Natural killer cell treated with Interleukin-12 subunit alpha and Interleukin-12 subunit beta and Interleukin-15 and Interleukin-18, amount 100 ng/mL, for 72 hours (primary cell): ENCODE results near the gene DNAJC15. TPM values are rescaled to one million over a fixed set of nuclear protein-coding genes. Genes with fewer than 3 reads are reported as not detected.
A peak's percentile ranks its signal among the peaks of the same experiment; 100 is the strongest.

Experiments
- ATAC-seq, 2 donors: fragments of 150-1000 bp; cut with Tn5 transposase in 1 of 2; sonication (Bioruptor Pico), chemical (Tn5 transposase) in 1 of 2; 2 replicates each; pipeline ENCODE4 v1.10.0; 2021
- DNase-seq: peaks from one replicate; pipeline ENCODE4 v3.0.0; 2022; ENCODE audit warnings: low spot score
- H3K27ac Mint-ChIP-seq, 2 donors: 1 replicate in 1 of 2; 2 replicates in 1 of 2; pipeline ENCODE4 v1.8.0; 2022; ENCODE audit warnings: mixed read lengths in 2 of 2, mild to moderate bottlenecking in 1 of 2, moderate library complexity in 1 of 2
- H3K27me3 Mint-ChIP-seq, 2 donors: 1 replicate in 1 of 2; 2 replicates in 1 of 2; pipeline ENCODE4 v1.8.0; 2022; ENCODE audit warnings: mixed read lengths in 2 of 2
- H3K36me3 Mint-ChIP-seq: one replicate; pipeline ENCODE4 v1.8.0; 2022; ENCODE audit warnings: mixed read lengths
- H3K4me1 Mint-ChIP-seq, 2 donors: 1 replicate in 1 of 2; 2 replicates in 1 of 2; pipeline ENCODE4 v1.8.0; 2022; ENCODE audit warnings: low read depth in 2 of 2, mixed read lengths in 2 of 2, mild to moderate bottlenecking in 1 of 2
- H3K4me3 Mint-ChIP-seq: one replicate; pipeline ENCODE4 v1.8.0; 2022; ENCODE audit warnings: mixed read lengths
- H3K9me3 Mint-ChIP-seq: 2 replicates; pipeline ENCODE4 v1.8.0; 2022; ENCODE audit warnings: mixed read lengths
- total RNA-seq, 2 donors: library from RNA; stranded (reverse); gene quantifications; one replicate each; pipeline ENCODE4 v1.2.3, GENCODE V29; 2022

The DNAJC15 gene
- total RNA-seq, 2 donors from 2014 or later = 17.6 to 21.0 TPM

DNA sequence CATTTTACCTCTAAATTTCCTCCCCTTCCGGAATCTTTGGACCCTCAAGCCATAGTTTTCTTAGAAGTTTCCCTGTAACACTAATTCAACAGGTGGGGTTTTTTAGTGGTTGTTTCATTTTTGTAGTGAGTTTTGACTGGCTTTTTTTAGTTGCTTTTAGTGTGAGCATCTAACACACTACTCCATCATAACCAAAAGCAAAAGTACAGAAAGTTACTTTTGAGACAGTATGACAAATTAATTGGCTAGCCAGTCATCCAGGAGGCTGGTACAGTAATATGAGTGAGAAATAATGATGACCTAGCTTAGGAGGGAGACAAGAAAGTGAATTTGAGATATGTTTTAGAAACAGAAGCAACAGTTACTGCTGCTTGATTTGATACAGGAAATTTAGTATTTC is 71.5 kb downstream of the DNAJC15 start:
- Mint-ChIP-seq H3K4me1 (peaks cover 14 to 16% of the 10 kb centered on the region in 2 donors), H3K27ac (peak overlapping the region; percentile 65 to 74), H3K36me3 (peaks cover 14% of the 10 kb centered on the region), H3K9me3 (no peaks in the 10 kb centered on the region), H3K4me3 (peak overlapping the region; percentile 73), H3K27me3 (no peaks in the 10 kb centered on the region)
- no peak for DNase-seq
- ATAC-seq = peak; percentile 87 to 95

DNA sequence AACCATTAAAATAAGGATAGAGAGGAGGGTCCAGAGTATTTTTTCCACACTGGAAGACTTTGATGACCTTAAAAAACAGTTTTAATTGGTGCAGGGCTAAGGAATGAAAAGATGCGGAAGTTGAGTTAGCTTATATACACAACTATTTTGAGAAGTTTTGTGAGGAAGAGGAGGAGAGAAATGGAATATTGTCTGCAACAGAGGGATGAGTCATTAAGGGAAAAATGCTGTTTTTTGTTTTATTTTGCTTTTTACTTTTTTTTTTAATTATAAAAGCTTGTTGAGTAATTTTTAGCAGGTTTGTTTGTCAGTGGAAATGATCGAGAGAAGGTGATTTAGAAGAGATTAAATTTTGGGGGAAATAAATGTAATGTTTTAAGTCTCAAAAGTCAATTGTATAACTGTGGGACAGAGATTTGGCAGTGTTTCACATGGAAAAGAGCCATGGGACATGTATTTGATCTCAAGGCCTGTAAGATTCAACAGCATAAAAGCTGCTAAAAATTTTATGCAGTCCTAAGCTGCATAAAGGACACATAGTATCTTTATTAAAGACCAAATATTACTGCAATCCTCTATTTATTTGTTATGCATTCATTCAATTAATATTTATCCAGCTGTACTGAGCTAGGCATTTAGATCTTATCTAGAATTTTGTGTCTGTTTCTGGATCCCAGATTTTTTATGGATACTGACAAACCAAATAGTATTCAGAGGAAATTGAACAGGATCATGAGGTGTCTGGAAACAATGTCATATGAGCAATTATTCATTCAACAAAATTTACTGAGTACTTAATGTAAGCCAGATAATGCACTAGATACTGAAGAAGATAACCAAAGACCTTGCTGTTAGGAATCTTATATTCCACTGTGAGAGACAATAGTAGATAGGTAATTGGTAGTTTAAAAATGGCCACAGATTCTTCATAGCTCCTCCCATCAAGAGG is 72.7 kb downstream of the DNAJC15 start:
- Mint-ChIP-seq H3K4me3 (peak overlapping the region; percentile 73), H3K27me3 (no peaks in the 10 kb centered on the region), H3K4me1 (peaks cover 19 to 23% of the 10 kb centered on the region in 2 donors), H3K36me3 (peaks cover 19% of the 10 kb centered on the region), H3K27ac (peak overlapping the region; percentile 65 to 74), H3K9me3 (no peaks in the 10 kb centered on the region)
- ATAC-seq (no peak), DNase-seq (no peak)

DNA sequence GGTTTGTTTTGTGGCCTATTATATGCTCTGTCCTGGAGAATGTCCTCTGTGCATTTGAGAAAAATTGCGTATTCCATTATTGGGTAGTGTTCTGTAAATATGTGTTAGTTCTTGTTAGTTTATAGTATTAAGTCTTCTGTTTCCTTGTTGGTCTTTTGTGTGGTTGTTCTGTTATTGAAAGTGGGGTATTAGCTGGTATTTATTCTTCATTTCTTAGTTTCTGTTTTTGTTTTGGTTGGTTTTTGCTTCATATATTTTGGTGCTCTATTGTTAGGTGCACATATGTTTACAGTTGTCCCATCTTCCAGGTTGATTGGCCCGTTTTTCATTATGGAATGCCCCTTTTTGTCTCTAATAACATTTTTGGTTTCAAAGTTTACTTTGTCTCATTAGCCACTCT is 77.3 kb downstream of the DNAJC15 start:
- Mint-ChIP-seq H3K27me3 (no peaks in the 10 kb centered on the region), H3K4me1 (peaks cover 15 to 30% of the 10 kb centered on the region in 2 donors), H3K4me3 (no peak overlapping the region), H3K27ac (no peak overlapping the region), H3K36me3 (peaks cover 6% of the 10 kb centered on the region), H3K9me3 (no peaks in the 10 kb centered on the region)
- DNase-seq (no peak), ATAC-seq (no peak)

DNA sequence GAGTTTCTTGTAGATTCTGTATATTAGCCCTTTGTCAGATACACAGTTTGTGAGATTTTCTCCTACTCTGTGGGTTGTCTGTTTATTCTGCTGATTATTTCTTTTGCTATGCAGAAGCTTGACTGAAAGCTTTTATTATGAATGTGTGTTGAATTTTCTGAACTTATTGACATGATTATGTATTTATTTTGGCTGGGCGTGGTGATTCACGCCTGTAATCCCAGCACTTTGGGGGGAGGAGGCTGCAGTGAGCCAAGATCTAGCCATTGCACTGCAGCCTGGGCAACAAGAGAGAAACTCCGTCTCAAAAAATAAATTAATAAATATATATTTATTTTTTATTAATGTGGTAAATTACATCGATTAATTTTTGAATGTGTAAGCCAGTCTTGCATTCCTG is 78.9 kb downstream of the DNAJC15 start:
- H3K27ac Mint-ChIP-seq = no peak overlapping the region

DNA sequence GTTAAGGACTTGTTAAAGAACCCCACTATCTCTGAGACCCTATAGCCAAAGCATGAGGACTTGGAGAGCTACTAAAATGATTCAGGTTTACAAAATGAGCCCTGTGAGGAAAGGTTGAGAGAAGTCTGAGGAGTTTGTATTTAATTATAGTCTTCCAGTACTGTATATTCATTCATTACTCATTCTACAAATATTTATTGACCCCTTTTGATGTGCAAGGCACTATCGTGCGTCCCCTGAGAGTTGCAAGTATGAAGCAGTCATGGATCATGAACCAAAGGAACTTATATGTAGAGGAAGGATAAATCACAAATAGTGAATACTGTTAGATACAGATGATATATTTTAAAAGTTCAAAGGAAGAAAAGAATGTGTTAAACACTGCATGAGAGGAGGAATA is 84.4 kb downstream of the DNAJC15 start:
- no peaks in the 10 kb centered on the region for H3K9me3 Mint-ChIP-seq
- H3K4me1 Mint-ChIP-seq = peaks cover 0 to 12% of the 10 kb centered on the region in 2 donors
- DNase-seq (no peak), ATAC-seq (no peak)
- H3K27ac Mint-ChIP-seq = no peak overlapping the region
- H3K27me3 Mint-ChIP-seq = no peaks in the 10 kb centered on the region
- peaks cover 6% of the 10 kb centered on the region for H3K36me3 Mint-ChIP-seq
- H3K4me3 Mint-ChIP-seq = no peak overlapping the region

More for the DNA sequence above, 78.9 kb downstream of the DNAJC15 start:
- H3K4me1 Mint-ChIP-seq = peaks cover 14 to 28% of the 10 kb centered on the region in 2 donors
- H3K4me3 Mint-ChIP-seq = no peak overlapping the region
- H3K9me3 Mint-ChIP-seq = no peaks in the 10 kb centered on the region
- no peak for DNase-seq
- ATAC-seq = no peak
- peaks cover 5% of the 10 kb centered on the region for H3K36me3 Mint-ChIP-seq
- no peaks in the 10 kb centered on the region for H3K27me3 Mint-ChIP-seq

DNA sequence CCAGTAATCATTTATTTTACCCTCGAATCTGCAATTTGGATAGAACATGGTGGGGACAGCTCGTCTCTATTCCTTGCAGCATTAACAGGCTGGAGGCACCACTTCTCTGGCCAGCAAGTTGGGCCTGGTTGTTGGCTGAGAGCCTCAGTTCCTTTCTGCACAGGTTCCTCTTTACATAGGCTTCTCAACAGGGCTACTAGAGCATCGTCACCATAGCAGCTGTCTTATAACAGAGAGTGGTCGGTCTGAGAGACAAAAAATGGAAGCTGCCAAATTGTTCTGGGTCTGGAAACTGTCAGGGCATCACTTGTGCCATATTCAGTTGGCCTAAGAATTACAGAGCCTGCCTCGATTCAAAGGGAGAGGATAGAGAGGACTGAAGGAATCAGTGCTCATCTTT is 86.7 kb downstream of the DNAJC15 start:
- ATAC-seq = no peak
- Mint-ChIP-seq H3K27me3 (no peaks in the 10 kb centered on the region), H3K36me3 (peaks cover 6% of the 10 kb centered on the region), H3K27ac (no peak overlapping the region), H3K4me3 (no peak overlapping the region), H3K4me1 (peaks cover 0 to 3% of the 10 kb centered on the region in 2 donors), H3K9me3 (no peaks in the 10 kb centered on the region)
- DNase-seq = no peak

DNA sequence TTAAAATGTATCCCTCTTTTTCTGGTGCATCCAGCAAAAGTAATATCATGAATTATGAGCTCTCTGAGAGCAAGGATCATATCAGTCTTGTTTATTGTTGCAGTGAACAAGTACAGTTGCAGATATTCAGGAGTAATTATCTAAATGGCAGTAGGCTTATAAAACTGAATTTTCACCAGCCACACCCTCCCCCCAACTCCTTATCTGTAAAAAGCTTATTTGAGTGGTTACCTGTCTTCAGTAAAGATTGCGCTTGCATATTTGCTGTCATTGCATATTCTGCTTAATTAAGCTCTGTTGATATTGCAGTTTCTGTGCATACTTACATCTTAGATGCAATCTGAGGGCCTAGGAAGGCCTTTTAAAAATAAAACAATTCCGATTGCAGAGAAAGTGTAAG is 87.3 kb downstream of the DNAJC15 start:
- Mint-ChIP-seq H3K4me3 (no peak overlapping the region), H3K4me1 (peaks cover 0 to under 1% of the 10 kb centered on the region in 2 donors), H3K36me3 (peaks cover 6% of the 10 kb centered on the region), H3K27ac (no peak overlapping the region), H3K9me3 (no peaks in the 10 kb centered on the region), H3K27me3 (no peaks in the 10 kb centered on the region)
- ATAC-seq (no peak), DNase-seq (no peak)

DNA sequence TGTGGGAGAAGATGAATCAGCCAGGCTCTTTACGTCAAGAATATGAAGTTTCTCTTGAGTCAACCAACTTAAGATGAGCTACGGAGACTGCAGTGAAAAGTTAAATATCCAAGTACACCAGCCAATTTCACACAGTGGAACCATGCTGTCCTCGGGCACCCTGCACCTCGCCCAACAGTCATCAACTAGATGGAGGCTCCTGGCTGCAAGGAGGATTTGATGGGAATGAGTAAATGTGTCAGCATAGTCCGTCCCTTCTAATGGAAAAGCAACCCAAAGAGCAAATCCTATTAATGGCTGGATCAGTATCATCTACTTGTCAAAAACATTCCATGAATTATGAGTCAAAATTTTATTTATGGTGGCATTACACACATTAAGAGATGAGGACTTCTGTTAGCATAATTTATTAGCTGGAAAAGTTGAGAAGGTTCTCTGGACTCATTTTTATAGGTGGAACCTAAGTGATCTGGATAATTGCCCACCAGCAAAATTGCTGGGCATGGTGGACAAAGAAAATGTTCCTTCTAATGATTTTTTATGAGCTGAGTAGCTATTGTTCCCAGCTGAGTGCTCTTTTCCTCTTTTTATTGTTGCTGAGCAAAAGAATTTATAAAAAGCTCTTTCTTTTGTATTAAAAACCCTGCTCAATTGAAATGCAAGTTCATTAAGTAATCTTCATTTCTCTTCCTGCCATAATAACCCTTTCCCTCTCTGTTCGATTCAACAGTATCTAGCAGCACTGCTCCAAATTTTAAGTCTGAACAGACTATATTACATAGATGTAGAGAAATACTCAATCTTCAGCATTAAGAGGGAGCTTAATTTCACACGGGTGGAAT is 88.4 kb downstream of the DNAJC15 start:
- ATAC-seq (no peak), DNase-seq (no peak)
- no peaks in the 10 kb centered on the region for H3K9me3 Mint-ChIP-seq
- H3K27me3 Mint-ChIP-seq = no peaks in the 10 kb centered on the region
- peaks cover 6% of the 10 kb centered on the region for H3K36me3 Mint-ChIP-seq
- H3K4me1 Mint-ChIP-seq = no peaks in the 10 kb centered on the region
- H3K4me3 Mint-ChIP-seq = no peak overlapping the region
- H3K27ac Mint-ChIP-seq = no peak overlapping the region

DNA sequence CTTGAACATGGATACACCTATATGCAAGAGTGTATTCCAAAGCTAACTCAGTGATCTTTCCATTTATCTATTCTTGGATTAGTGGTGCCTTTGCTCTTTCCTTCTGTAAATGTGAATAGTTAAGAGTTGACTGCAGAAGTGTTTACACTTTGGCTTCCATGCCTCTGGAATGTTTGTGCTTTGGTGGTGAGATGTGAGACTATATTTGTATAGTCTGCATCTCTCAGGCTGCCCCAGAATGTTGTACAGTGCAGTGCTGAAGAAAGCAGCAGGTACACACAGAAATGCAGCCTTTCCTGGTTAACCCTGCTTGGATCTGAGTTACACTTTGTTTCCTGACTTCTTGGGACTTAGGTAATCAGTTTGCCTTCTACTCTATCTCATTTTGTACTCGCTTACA is 90.2 kb downstream of the DNAJC15 start:
- Mint-ChIP-seq H3K9me3 (no peaks in the 10 kb centered on the region), H3K4me3 (no peak overlapping the region), H3K27ac (no peak overlapping the region), H3K4me1 (no peaks in the 10 kb centered on the region), H3K36me3 (no peaks in the 10 kb centered on the region), H3K27me3 (peaks cover 0 to under 1% of the 10 kb centered on the region in 2 donors)
- no peak for DNase-seq
- no peak for ATAC-seq

DNA sequence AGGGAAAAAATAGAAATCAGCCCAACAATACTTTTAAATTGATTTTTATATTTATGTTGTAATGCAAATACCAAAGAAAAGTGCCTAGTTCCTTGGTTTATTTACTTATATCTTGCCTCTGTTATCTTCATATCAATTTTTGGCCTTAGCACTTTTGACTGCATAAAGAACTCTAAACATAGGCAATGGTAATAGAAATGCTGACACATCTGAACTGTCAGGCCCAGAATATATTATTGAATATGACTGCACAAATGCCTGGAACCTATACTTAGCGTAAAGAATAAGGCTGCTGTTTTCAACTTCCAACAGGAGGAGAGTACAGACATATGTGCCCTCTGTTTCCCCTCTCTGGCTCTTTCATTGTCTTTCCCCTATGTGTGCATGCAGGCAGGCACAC is 91.1 kb downstream of the DNAJC15 start:
- H3K9me3 Mint-ChIP-seq = no peaks in the 10 kb centered on the region
- H3K36me3 Mint-ChIP-seq = no peaks in the 10 kb centered on the region
- peaks cover 0 to 2% of the 10 kb centered on the region in 2 donors for H3K27me3 Mint-ChIP-seq
- H3K27ac Mint-ChIP-seq = no peak overlapping the region
- no peaks in the 10 kb centered on the region for H3K4me1 Mint-ChIP-seq
- no peak overlapping the region for H3K4me3 Mint-ChIP-seq
- ATAC-seq = no peak
- no peak for DNase-seq

DNA sequence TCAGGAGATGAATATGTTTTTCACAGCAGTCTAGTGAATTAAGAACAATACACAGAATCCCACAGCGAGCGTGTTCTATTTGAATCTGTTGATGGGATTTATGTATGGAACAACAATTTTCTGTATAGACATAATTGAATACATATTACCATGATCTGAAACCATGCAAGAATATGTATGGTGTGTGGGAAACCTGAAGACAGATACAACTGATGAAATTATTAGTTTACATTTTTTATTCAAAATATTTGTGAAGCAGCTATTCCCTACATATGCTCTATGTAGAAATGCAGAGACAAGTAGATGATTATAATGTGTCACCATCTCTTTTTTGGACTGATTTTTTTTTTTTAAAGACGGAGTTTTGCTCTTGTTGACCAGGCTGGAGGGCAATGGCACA is 91.8 kb downstream of the DNAJC15 start:
- DNase-seq = no peak
- no peak overlapping the region for H3K27ac Mint-ChIP-seq
- H3K4me3 Mint-ChIP-seq = no peak overlapping the region
- H3K36me3 Mint-ChIP-seq = no peaks in the 10 kb centered on the region
- no peaks in the 10 kb centered on the region for H3K4me1 Mint-ChIP-seq
- no peak for ATAC-seq
- H3K9me3 Mint-ChIP-seq = no peaks in the 10 kb centered on the region
- peaks cover 0 to 2% of the 10 kb centered on the region in 2 donors for H3K27me3 Mint-ChIP-seq

DNA sequence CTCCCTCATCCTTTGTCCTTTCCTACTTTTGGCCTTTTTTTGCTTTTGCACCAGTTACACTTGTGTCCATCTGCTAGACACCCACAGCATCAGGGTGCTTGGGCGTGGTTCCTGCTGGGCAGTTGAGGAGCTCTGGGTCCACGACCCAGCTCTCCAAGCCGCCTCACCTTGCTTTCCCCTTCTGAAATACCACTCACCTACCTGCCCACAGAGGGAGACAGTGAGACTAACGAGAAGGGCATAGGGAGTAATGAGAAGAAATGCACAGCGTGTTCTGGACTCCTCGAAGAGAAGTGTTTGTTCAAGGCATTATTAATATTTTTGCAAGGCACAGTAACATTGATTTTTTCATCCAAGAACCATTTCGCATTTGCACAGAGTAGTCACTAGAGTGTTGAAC is 92.9 kb downstream of the DNAJC15 start:
- peaks cover 0 to 2% of the 10 kb centered on the region in 2 donors for H3K27me3 Mint-ChIP-seq
- H3K27ac Mint-ChIP-seq = no peak overlapping the region
- no peaks in the 10 kb centered on the region for H3K9me3 Mint-ChIP-seq
- no peaks in the 10 kb centered on the region for H3K36me3 Mint-ChIP-seq
- H3K4me3 Mint-ChIP-seq = no peak overlapping the region
- ATAC-seq = no peak
- no peak for DNase-seq
- H3K4me1 Mint-ChIP-seq = no peaks in the 10 kb centered on the region

DNA sequence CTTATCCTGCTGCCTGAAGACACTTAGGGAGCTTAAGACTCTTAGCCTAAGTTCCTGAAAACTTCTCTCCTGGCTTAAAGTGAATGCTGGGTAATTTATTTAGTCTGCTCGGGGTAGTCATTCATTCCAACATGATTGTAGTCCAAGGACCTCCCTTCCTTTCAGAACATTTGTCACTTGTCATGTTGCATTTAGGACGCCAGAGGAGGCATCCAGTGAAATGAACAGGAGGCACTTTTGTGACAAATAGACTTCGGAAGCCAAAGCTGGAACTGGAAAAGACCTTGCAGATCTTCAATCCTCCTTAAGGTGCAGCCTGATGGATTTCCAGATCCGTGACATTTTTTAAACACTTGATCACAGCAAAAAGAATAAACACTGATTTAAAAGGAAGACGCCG is 95.1 kb downstream of the DNAJC15 start:
- Mint-ChIP-seq H3K36me3 (no peaks in the 10 kb centered on the region), H3K27ac (no peak overlapping the region), H3K4me3 (no peak overlapping the region), H3K9me3 (no peaks in the 10 kb centered on the region), H3K4me1 (no peaks in the 10 kb centered on the region), H3K27me3 (peaks cover 0 to 2% of the 10 kb centered on the region in 2 donors)
- ATAC-seq (no peak), DNase-seq (no peak)

DNA sequence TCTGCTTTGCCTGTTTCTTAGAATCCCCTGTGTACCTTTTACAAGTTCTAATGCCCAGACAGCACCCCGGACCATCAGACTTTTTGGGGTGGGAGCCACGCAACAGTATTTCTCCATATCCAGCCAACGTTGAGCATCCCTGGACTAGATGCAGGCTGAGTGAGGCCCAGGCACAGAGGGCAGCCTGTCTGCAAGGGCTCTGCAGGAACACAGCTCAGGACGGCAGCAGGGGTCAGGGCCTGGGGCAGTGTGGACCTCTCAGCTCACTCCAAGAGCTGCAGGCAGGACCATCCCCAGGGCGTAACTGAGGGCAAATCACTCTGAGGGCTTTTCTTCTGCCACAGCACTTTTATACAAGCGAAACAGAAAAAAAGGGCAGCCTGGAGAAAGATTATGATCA is 95.8 kb downstream of the DNAJC15 start:
- DNase-seq (no peak), ATAC-seq (no peak)
- no peaks in the 10 kb centered on the region for H3K9me3 Mint-ChIP-seq
- H3K27ac Mint-ChIP-seq = no peak overlapping the region
- H3K36me3 Mint-ChIP-seq = no peaks in the 10 kb centered on the region
- peaks cover 0 to 2% of the 10 kb centered on the region in 2 donors for H3K27me3 Mint-ChIP-seq
- H3K4me3 Mint-ChIP-seq = no peak overlapping the region
- H3K4me1 Mint-ChIP-seq = no peaks in the 10 kb centered on the region
